Fibroblast of skin of back (primary cell): Measurements from ENCODE around the gene APOL3.
"Not testable (repeated sequence)": the region's sequence is repeated elsewhere in the genome, so short reads cannot be mapped to it uniquely, and the experiment has no call there.

Experiments used
- DNase-seq: peaks from one replicate; pipeline ENCODE4 v3.0.0-alpha.2; 2013

APOL3 gene

GRCh38 chr22:36192542-36192941 lies 32.0 kb upstream of the APOL3 start:
- DNase-seq, result peak; percentile 26

- peak; percentile 12 for DNase-seq
These were observed 30.7 kb upstream of the APOL3 start for GRCh38 chr22:36191106-36191836.

GRCh38 chr22:36187862-36188261 lies 27.3 kb upstream of the APOL3 start:
- DNase-seq, result not testable (repeated sequence)

- no peak for DNase-seq
These were observed 25.5 kb upstream of the APOL3 start for GRCh38 chr22:36185828-36186624.

- peak; percentile 39 for DNase-seq
These were observed 24.0 kb upstream of the APOL3 start for GRCh38 chr22:36184433-36185025.

GRCh38 chr22:36183446-36183845 lies 22.9 kb upstream of the APOL3 start:
- DNase-seq, result no peak

- no peak for DNase-seq
These were observed 22.3 kb upstream of the APOL3 start for GRCh38 chr22:36182857-36183256.

GRCh38 chr22:36182056-36182455 lies 21.5 kb upstream of the APOL3 start:
- DNase-seq, result no peak

- no peak for DNase-seq
These were observed 20.4 kb upstream of the APOL3 start for GRCh38 chr22:36180928-36181327.

GRCh38 chr22:36180038-36180880 lies 19.7 kb upstream of the APOL3 start:
- DNase-seq, result peak; percentile 51

- DNase-seq, result no peak
These were observed 16.6 kb upstream of the APOL3 start for GRCh38 chr22:36177160-36177559.

- no peak for DNase-seq
These were observed 15.3 kb upstream of the APOL3 start for GRCh38 chr22:36175892-36176291.

GRCh38 chr22:36171941-36172340 lies 11.4 kb upstream of the APOL3 start:
- DNase-seq, result no peak

- no peak for DNase-seq
These were observed 6.1 kb upstream of the APOL3 start for GRCh38 chr22:36166518-36167220.

GRCh38 chr22:36166086-36166485 lies 5.5 kb upstream of the APOL3 start:
- no peak for DNase-seq

- DNase-seq, result no peak
These were observed 4.6 kb upstream of the APOL3 start for GRCh38 chr22:36165141-36165540.

- no peak for DNase-seq
These were observed 4.1 kb upstream of the APOL3 start for GRCh38 chr22:36164621-36165020.

GRCh38 chr22:36163497-36163896 lies 2.9 kb upstream of the APOL3 start:
- no peak for DNase-seq

GRCh38 chr22:36162127-36163034 lies 1.8 kb upstream of the APOL3 start:
- DNase-seq, result no peak

- not testable (repeated sequence) for DNase-seq
These were observed 1.2 kb upstream of the APOL3 start for GRCh38 chr22:36161793-36162126.
